Stimulated activated CD8-positive, alpha-beta memory T cell treated with anti-CD3 and anti-CD28 coated beads, Interleukin-7, amount 100 ng/mL, for 1 hour (primary cell): ENCODE measurements around the gene HMCN1.

Source experiments
- DNase-seq, 2 donors: peaks; one replicate each; pipeline ENCODE4 v3.0.0-alpha.2; 2020; ENCODE audit warnings: low read depth in 2 of 2

The HMCN1 gene

DNA sequence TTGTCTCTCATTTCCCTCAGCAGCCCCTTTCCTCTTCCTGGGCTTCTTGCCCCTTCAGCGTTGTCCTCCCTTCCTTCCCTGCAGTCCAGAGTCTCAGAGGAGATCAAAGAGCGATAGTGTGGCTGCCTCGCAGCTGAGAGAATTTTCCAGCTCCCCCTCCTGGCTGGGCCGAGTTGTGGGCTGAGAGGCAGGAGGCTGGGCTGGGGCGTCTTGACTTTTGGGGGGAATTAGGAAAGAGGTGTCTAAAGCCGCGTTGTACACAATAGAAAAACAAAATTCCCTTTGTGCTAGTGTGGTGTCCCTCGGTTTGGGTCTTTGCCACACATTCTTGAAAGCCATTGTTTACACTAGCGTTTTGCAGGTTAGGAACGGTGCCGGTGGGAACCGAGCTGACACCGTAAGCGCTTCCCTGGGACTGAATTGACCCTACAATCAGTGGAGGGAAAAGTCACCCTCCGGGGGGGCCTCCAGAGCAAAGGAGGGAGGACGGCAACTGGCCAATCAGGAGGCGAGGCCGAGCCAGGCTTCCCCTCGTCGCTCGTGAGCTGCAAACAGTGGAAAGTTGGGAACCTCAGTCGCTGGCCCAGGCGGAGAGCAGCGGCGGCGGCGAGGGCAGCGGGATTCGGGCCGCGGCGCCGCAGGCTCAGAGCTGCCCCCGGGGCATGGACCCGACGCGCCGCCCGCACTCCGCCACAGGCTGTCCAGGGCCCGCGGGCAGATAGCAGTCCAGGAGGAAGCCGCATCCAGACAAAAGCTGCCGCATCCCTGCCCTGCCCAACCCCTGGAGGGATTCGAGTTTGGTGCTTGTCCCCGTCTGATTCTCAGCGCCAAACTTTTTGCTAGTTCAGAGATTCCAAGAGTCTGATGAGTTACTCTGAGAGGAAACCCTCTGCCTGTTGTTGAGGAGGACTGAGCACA is at the start of gene HMCN1:
HMCN1 (plus strand) TSS at position 574 of the 918 bp plus-strand sequence. CDS start 389 bp downstream, outside the sequence.
- no peak for DNase-seq

DNA sequence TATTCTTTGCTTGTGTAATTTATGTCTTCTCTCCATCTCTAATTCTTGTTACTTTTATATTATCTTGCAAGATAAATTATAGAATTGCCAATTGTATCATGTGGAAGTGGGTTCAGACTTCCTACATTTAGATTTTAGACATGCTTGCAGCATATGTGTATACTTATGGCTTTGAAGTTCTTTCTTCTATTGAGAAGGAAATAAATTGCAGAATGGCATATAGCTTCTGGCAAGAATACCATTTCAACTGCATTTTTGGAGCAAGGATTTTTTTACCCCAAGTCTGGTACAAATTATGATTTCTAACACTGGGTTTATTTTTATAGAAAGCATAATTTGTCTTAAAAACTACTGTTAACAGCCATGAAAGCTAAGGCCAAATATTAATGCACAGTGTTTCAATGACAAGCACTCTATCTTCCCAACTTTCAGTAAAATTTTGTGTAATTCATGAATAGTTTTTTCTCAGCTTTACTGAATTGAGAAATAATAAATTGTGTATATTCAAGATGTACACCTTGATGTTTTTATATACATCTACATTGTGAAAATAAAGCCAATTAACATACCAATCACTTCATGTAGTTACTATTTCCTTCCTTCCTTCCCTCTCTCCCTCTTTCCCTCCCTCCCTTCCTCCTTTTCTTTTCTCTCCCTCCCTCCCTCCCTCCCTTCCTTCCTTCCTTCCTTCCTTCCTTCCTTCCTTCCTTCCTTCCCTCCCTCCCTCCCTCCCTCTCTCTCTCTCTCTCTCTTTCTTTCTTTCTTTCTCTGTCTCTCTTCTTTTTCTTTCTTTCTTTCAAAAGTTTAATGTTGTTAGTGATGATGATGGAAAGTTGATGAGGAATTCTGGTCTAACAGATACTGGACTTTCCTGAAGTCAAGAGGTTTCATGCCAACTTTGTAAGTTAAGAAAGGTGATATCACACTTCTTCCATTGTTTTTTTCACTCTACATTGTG is 47.1 kb upstream of the HMCN1 start:
- no peak for DNase-seq

DNA sequence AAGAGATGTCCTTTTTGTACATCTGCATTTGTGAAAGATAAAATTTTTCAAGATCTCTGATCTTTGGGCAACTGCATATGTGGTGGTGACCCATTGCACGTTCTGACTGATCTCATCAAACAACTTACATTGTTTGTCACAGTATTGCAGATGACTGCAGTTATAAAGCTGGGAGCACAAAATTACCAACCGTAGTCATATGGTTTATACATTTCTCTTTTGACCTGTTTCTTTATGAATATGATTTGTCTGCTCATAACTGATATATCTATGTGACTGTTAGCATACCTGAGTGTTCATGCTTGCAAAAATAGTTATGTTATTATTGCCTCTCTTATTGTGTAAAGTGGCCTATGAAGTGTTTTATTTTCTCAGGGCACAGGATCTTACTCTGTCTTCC is 43.7 kb upstream of the HMCN1 start:
- no peak for DNase-seq

DNA sequence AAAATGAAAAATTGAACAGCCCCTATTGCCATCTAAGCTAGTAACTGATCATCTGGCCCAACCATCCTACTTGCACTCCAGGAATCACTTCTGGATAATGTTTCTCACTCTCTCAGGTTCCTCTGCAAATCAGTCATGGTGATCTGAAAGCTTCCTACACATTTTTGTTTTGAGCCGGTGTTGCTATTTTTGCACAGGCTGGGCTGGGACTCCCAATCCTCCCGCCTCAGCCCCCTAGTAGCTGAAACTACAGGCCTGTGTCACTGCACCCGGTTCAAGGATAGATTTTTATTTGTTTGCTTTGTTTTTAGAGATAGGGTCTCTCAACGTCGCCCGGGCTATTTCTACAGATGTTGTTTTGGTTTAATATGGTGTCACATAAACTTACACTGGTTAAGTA is 40.5 kb upstream of the HMCN1 start:
- no peak for DNase-seq

DNA sequence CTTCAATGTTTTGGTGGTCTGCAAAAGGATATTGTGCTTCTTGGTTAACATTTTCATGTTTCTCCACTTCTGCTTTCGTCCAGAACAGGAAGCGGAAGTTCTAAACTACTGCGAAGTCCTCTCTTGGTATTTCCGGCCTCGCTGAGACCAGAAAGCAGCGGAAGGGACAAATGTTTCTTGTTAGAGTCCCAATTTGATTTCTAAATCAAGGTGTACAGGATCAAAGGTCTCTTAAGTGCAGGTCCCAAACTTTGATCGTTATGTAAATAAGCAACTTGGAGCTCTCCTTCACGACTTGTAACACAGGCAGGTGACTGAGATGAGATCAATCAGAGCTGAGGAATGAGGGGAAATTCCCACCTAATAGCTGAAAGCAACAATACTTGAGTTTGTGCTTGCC is 40.1 kb upstream of the HMCN1 start:
- no peak for DNase-seq

DNA sequence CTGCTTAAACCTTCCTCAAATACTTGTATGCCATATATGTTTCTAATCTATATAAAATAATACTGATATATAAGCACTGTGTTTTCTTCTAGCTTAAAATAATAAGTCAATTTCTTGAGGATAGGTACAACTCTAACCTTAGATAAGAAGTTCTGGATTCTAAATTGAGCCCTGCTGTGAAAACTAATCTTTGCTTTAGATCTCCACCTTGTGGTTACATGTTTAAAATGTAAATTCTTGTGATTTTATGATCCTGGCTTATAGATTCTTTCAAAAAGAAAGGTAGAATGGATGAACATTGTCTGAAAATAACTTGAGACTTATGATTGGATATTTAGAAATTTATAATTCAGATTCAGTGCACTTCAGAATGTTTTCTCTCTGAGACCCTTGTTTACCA is 38.9 kb upstream of the HMCN1 start:
- DNase-seq = no peak

DNA sequence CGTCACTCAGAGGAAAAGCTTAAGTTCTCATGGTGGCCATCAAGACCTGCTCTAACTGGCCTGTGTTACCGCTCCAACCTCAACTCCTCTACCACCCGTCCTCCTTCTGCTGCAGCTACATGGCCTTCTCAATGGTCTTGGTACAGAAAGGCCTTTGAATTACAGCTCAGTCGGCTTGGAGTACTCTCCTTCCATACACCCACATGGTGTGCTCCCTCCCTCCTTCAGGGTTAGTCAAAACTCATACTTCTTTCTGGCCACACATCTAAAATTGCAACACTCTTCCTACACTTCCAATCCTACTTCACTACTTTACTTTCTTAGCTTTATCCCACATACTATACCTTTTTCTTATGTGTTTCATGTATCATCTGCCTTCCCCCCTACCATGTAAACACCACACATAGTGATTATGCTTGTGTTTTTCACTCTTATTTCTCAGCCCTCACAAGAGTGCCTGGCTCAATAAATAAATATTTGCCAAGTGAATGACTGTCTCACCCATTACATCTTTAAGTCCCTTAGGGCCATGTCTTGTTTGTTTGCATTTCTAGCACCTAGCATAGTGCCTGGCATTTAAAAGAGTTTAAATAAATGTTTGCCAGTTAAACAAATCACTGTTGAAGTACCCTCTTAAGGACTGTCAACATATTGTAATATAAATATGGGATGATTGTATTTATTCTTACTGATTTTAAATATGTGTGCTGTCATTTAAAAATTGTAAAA is 37.6 kb upstream of the HMCN1 start:
- no peak for DNase-seq

DNA sequence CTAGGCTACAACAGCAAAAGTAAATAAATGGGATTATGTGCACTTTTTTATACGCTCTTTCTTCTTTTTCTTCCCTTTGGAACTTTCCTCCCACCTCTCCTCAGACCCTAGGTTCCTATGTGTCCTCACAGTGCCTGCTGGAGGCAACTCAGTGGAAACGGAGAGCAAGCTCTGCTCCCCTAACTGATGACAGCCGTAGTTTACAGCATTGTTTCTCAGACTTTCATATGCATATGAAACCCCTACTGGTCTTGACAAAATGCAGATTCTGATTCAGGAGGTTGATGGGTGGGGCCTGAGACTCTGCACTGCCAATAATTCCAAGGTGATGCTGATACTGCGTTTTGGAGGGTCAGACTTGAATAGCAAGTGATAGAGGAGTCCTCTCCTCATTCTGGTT is 34.3 kb upstream of the HMCN1 start:
- no peak for DNase-seq

DNA sequence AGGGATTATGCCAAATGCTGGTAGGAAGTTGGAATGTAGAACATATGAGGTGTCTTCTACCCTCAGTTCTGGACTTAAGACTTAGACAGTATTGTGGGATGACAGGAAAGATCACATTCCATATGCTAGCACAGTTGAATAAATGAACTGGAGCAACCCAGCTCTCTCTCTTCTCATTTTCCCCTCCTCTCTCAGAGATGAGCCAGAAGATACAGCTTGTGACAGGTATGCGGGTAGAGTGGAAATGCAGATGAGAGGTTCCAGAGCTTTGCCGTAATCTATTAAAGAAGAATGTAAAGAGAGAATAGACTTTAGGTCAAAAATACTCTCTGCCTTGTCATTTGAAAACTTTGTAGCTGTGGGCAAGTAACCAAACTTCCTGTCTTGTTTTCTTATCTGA is 32.5 kb upstream of the HMCN1 start:
- no peak for DNase-seq

DNA sequence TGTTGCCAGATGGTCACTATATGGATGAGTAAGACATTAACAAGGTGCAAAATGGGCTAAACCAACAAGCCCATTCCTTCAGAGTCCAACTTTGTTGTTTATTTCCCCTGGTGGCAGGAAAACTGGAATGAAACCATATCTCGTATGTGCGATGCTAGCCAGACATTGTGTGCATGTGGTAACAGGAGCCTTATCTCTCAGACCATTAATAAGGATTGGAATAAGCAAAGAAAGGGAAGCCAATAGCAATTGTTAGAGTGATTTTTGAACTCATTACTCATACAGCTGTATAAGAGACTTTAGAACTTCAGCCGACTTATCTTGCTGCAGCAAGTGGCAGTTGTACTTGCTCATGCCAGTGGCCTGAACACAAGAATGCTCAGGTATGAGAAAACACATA is 30.0 kb upstream of the HMCN1 start:
- DNase-seq = no peak

DNA sequence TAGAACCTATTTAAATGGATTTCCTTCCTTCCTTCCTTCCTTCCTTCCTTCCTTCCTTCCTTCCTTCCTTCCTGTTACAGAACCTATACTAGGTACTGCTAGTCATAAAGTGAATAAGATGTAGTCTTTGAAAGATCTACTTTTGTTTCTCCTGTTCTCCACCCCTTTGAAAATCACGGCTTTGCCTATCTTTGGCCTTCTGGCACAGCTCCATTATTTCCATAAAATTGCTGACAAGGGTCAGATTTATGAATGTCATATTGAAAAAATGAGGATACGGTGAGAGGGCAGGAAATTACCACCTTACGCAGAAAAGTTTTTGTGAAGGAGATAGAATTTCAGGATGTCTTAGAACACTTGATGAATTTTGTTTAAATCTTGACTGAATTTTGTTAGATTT is 18.1 kb upstream of the HMCN1 start:
- no peak for DNase-seq

DNA sequence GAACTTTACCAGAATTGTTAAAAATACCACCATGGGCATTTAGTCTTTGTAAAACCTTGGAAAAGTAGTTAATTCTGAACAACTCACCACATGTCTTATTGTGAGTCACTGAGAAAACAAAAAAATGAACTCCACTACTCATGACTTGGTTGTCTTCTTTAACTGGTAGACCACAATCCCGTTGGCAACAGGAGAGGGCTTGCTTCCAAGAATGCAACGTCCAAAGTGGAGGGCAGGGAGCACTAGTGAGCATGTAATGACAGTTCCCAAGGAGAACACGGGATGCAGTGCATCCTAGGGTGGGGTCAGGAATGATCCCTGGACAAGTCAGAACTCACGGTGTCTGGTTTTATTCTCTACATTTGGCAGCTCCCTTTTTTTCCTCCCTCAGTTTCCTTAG is 15.2 kb upstream of the HMCN1 start:
- DNase-seq = no peak

DNA sequence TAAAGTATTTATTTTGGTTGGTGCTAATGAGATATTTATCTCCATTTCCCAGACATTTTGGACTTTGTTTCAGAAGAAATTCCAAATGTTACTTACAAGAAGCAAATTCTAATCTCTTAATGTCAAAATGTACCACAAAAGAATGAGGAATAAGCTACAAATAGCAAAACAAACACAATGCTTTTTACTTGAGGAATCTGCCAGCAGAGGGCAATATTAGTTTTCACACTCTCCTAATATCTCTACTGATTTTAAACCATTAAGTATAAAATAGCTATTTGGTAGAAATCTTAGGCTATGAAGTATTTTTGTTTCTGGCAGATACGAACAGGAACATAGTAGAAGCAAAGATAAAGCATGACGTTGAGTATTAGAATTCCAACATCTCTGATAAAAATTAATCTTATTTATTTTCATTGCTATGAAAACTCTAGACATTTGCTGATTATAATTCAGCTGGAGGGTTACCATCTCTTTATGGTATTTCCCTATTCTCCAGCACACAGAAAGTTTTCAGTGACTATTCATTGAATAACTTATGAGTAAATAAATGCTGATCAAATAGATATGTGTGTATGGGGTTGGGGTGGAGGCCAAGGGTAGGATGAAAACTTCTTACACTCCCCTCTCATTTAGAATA is 13.4 kb upstream of the HMCN1 start:
- no peak for DNase-seq

DNA sequence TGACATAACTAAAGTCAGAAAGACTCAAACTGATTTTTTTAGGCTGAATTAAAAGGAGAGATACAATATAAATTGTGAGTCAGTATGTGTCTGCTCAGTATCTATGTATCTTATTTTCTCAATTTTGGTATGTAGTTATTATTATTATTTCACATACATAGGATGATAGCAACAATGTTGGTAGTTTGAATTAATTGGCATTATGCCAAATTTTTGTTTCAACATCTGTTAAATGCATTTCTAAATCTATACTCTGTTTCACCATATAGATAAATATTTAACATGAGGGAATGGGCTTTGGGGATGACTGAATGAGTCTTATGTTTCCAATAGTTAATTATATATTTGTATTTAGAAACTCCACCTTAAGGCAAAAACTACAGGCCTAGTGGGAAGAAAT is 12.6 kb upstream of the HMCN1 start:
- no peak for DNase-seq

DNA sequence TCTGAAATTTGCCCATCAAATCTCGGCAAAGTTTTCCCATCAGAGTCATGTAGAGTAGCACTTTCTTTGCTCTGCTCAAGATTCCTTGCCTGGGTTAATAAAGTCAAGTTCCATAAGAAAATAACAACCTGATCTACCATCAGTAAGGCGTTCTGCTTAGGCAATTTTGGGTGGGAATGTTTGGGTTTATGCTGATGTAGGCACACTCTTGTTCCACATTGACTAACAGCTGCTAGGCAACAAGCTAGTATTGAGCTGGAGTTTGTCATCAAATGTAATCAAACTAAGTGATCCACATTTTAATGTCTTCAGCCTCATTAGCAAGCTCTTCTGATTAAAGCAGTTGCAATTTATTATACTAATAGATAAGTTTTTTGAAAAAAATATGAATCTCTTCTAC is 12.1 kb upstream of the HMCN1 start:
- no peak for DNase-seq

DNA sequence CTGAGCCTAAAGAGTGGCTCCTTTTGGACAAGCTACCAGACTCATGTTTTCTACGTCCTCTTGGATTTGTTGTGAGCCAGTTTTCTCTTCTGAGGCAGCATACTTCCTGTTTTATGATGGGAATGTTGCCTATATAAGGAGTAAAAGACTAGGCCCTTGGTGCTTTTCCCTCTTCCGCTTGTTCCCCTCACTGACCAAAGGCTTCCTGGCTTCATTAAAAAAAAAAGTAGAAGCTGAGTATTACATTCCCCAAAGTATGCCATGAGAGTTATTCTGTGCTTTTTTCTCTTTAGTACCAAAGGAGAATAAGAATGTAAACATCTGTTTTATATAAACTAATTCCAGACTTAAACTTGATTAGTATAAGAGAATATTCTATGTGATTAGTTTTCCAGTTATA is 6.5 kb upstream of the HMCN1 start:
- DNase-seq = no peak

DNA sequence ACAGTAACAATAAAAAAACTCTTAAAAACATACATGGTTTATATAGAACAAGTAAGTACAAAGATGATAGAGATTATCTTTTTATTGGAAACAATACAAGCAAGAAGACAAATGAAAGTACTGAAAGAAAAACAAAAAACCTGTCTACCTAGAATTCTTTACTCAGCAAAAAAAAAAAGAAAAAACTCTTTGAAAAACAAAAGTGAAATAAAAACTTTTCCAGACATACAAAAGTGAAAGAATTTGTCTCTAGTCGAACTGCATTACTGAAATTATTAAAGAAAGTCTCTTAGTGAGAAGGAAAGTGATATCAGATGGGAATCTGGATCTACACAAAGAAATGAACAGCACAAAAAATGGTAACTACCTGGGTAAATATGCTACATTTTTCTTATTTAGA is 2.7 kb upstream of the HMCN1 start:
- DNase-seq = no peak

DNA sequence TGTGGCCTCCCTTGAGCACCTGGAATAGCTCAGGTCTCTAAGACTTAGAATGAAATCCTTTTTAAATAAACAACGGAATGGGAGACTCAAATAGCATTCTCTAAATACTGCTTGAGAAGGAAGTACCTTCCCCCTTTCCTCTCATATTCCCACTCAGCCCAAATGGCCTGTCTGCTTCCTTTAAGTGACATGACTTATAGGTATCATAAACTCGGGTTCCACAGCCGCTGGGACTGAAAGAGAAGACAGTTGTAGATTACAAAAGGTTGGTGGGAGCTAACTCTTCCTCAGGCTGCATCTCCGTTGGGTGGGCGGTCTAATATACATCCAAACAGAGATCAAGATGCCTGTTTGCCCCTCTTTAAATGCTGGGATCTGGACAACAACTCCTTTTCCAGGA is 1.2 kb upstream of the HMCN1 start:
- no peak for DNase-seq

DNA sequence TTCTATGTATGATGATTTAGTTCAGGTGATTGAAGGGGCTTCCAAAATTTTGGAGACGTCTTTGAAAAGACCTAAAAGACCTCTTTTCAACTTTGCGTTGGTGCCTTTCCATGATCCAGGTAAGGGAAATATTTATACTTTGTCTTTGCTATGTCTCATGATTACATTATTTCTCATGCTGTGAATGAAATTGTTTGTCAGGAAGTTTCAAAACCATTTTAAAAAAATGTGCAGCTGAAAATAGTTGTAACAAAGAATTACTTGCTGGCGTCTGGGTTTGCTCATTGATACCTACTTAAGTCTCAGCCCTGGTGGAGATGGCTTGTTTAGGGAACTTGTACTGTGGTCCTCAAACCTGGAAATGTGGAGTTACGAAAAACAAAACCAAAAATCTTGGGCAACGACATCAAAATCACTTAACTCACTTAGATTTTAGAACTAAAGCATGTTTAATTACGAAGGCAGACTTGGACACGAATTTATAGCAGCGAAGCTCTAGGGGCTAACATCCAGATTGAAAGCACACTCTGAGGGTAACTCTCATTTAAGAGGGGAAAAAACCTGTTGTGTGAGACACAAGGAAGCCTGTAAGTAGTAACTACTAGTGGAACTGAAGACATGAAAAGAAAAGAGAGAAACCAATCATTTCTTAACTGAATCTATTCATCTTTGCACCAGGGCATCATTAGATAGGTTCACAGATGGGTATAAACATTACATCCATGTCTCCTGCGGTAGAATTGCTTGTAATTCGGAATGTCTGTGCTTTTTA is 924 bp downstream of the HMCN1 start:
- no peak for DNase-seq

DNA sequence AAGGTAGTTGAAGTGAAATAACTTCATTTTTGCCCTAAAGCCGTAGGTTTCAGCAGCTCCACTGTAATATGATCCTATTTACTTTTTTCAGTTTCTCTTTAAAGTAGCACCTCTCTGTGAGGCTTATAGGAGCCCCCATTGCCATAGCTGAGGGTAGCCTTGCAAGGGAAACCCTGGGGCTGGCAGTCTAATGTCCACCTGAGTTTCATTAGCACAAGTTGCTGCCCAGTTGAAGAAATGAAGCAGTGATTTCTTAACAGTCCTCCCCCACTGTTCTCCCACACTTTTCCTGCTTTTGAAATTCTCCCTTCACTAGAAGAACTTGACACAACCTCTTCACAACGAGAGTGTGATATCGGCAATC is 1.5 kb downstream of the HMCN1 start:
- DNase-seq = no peak

DNA sequence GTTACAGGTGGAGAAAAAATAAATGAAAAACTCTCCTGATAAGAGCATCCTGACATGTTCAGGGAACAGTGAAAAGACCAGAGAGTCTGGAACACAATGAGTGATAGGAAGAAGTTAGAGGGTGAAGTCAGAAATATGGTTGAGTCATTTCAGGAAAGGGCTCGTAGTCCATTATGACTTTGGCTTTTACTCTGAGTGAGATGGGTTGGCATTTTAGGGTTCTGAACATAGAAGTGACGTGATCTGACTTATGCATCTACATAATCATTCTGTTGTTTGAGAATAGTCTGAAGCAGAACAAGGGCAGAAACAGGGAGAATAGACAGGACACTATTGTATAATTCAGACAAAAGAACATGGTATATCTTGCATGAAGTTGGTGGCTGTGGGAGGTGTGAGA is 5.8 kb downstream of the HMCN1 start:
- no peak for DNase-seq
